Body of pancreas (tissue), 4 donors: ENCODE results near the gene LPP.

Source experiments
- POLR2A ChIP-seq, 3 donors: fragments of 450-650 bp; IDR thresholded peaks; one replicate each; pipeline ENCODE4 v1.6.1; 2016; ENCODE audit warnings: antibody characterized with exemption in 3 of 3, mild to moderate bottlenecking in 2 of 3
- TF ChIP-seq, protein P1 (sequence below), 7 experiments: fragments of 450-650 bp in 4 of 7; fragments of 200-600 bp in 3 of 7; sonication (generic) in 3 of 7; IDR thresholded peaks; one replicate each; pipeline ENCODE4 v1.5.1; 2016 to 2019; ENCODE audit warnings: antibody characterized with exemption in 7 of 7

DNA sequence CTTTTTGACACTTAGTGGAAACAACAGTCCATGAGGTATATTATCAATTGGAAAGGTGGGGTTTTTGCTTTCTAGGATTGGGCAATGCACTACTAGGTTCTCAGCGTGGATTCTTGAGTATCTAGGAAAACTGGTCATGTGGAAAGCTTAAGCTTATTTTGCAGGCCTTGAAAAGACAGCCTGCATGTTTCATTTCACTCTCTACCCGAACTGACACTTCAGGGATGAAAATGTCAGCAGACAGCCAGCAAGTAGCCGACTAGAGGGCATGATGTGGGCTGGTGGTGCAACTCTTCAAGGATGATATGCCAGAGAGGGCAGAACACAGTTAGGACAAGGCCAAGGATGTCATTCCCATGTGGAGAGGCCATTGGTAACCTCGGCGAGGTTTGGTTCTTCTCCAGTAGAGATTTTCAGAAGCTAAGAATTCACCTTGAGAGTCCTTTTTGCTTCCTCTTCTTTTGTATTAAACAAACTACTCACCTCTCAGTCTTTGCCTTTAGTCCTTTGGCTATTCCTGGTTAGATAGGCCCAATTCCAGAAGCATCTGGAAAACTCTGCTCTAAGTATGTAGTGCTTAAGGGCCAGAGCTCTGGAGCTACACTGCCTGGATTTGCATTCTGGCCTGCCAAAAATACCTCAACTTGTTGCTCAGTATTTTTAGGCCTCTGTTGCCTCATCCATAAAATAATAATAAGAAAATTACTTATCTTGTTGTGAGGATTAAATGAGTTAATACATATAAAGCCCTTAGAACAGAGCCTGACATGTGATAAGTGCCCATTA, 17.9 kb downstream of the LPP start:
- TF ChIP-seq, protein P1, sequence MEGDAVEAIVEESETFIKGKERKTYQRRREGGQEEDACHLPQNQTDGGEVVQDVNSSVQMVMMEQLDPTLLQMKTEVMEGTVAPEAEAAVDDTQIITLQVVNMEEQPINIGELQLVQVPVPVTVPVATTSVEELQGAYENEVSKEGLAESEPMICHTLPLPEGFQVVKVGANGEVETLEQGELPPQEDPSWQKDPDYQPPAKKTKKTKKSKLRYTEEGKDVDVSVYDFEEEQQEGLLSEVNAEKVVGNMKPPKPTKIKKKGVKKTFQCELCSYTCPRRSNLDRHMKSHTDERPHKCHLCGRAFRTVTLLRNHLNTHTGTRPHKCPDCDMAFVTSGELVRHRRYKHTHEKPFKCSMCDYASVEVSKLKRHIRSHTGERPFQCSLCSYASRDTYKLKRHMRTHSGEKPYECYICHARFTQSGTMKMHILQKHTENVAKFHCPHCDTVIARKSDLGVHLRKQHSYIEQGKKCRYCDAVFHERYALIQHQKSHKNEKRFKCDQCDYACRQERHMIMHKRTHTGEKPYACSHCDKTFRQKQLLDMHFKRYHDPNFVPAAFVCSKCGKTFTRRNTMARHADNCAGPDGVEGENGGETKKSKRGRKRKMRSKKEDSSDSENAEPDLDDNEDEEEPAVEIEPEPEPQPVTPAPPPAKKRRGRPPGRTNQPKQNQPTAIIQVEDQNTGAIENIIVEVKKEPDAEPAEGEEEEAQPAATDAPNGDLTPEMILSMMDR (IDR thresholded peaks at IDR 0.05), result no peak
- TF ChIP-seq POLR2A (IDR thresholded peaks at IDR 0.05), result no peak
